Testis (tissue), 3 donors: Measurements from ENCODE around the gene IRF7. TPM values are rescaled to one million over a fixed set of nuclear protein-coding genes. Genes with fewer than 3 reads are reported as not detected.

Experiments used
- DNase-seq: peaks from one replicate; pipeline ENCODE4 v3.0.0-alpha.2; 2019
- H3K27ac ChIP-seq, 2 donors: fragments of 200-600 bp; sonication (generic); one replicate each; pipeline ENCODE4 v1.5.1; 2019
- H3K27me3 ChIP-seq: fragments of 200-600 bp; sonication (generic); one replicate; pipeline ENCODE4 v1.5.1; 2019
- H3K36me3 ChIP-seq: fragments of 200-600 bp; sonication (generic); one replicate; pipeline ENCODE4 v1.5.1; 2017; ENCODE audit warnings: low read depth; ENCODE audit errors: missing control alignments
- H3K4me1 ChIP-seq: fragments of 200-600 bp; sonication (generic); one replicate; pipeline ENCODE4 v1.5.1; 2019
- H3K4me3 ChIP-seq, 2 donors: fragments of 200-600 bp; sonication (generic); one replicate each; pipeline ENCODE4 v1.5.1; 2017 to 2019
- H3K9me3 ChIP-seq: fragments of 200-600 bp; sonication (generic); one replicate; pipeline ENCODE4 v1.5.1; 2017
- POLR2A ChIP-seq: fragments of 450-650 bp; IDR thresholded peaks from one replicate; pipeline ENCODE4 v1.6.1; 2017; ENCODE audit warnings: antibody characterized with exemption, mild to moderate bottlenecking, moderate library complexity
- WGBS, 2 donors: methylation state at CpG; one replicate each; pipeline ENCODE4 v1.1.5; 2018; 5-methylcytosine and 5-hydroxymethylcytosine counted together
- intact Hi-C: fragments of 100-400 bp; cut with DNase I; formaldehyde crosslinking; loops from one replicate; pipeline ENCODE4 v1.15.1; 2023; ENCODE audit warnings: low total_unique reads
- polyA plus RNA-seq: library from polyadenylated mRNA; stranded (reverse); fragments of 350-450 nt; fragmentation: Illumina TruSeq; extraction: RNeasy Lipid Tissue Mini Kit (QIAGEN cat#74804); gene quantifications from one replicate; pipeline ENCODE4 v1.2.3, GENCODE V29; 2014; ENCODE audit warnings: low read depth, low replicate concordance; ENCODE audit not compliant: insufficient read depth
- total RNA-seq, 2 donors: library from RNA; depleted of rRNA; stranded (reverse); fragments of >200 nt; gene quantifications; one replicate each; pipeline ENCODE4 v1.2.3, GENCODE V29; 2016
- TF ChIP-seq, protein P1 (sequence below), 3 experiments: fragments of 450-650 bp in 2 of 3; fragments of 200-600 bp in 1 of 3; sonication (generic) in 1 of 3; IDR thresholded peaks; one replicate each; pipeline ENCODE4 v1.5.1; 2016 to 2019; ENCODE audit warnings: antibody characterized with exemption in 3 of 3, mild to moderate bottlenecking in 2 of 3, moderate library complexity in 1 of 3

IRF7 gene
- total and polyA plus RNA-seq, 3 donors from 2014 or later: 9.9 to 30.1 (median 13.0) TPM

DNA sequence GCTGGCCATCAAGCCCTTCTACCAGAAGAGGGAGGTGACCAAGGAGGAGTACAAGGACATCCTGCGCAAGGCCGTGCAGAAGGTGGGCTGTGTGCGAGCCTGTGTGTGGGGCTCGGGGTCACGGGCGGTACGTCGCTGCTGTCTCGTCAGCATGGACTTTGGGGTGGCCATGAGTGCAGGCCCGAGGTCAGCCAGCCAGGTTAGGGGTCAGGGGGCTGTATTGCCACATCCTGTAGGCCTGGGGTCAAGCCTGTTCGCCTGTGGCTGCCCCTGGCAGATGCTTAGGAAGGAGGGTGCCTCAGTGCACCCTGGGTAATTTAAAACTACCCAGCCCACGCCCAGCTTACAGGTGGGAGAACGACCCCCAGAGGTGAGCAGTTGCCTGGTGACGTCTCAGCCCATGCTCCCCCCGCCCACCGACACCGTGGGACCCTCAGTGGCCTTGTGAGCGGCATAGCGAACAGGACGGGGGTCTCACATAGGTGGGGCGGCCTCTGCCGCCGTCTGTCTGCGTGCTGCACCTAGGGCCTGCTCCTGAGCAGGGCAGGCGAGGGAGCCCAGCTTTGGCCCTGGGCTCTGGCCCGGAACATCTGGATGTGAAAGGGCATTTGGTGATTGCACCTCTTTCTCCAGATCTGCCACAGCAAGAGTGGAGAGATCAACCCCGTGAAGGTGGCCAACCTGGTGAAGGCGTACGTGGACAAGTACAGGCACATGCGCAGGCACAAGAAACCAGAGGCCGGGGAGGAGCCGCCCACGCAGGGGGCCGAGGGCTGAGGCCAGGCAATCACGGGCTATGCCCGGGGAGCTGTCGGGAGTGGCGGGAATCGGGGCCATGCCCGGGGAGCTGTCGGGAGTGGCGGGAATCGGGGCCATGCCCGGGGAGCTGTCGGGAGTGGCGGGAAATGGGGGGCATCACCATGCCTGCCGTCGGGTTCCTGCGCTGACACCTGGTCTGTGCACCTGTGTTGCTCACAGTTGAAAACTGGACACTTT lies 4.5 kb downstream of the IRF7 start:
- DNase-seq: peak; percentile 55
- intact Hi-C loops: no loop called here
- no peaks in the 10 kb centered on the region for H3K36me3 ChIP-seq

DNA sequence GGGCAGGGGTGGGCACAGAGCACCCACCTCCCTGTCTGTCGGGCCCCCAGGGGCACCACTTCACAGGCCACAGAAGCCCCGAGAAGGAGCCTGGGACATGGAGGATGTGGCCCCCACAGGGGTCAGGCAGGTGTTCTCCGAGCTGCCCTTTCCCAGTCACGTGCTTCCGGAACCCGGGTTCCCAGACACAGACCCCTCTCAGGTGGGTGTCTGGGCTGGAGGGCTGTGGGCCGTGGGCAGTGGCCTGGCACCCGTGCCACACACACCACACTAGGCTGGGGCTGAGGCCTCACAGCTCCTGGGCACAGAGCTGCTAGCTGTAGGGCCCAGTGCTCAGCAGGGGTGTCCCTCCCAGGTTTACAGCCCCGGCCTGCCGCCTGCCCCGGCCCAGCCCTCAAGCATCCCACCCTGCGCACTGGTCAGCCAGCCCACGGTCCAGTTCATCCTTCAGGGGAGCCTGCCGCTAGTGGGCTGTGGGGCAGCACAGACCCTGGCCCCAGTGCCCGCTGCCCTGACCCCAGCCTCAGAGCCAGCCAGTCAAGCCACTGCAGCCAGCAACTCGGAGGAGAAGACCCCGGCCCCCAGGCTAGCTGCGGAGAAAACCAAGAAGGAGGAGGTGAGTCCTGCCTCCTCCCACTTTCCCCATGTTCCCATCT lies 5.5 kb downstream of the IRF7 start:
- intact Hi-C loops: no loop called here
- DNase-seq: no peak
- H3K9me3 ChIP-seq: no peaks in the 10 kb centered on the region
- H3K27ac ChIP-seq: no peak overlapping the region
- 88 to 94% methylated on average over 6 to 18 of the region's 18 CpGs for WGBS, 2 donors
- H3K4me3 ChIP-seq: no peak overlapping the region
- TF ChIP-seq, protein P1, sequence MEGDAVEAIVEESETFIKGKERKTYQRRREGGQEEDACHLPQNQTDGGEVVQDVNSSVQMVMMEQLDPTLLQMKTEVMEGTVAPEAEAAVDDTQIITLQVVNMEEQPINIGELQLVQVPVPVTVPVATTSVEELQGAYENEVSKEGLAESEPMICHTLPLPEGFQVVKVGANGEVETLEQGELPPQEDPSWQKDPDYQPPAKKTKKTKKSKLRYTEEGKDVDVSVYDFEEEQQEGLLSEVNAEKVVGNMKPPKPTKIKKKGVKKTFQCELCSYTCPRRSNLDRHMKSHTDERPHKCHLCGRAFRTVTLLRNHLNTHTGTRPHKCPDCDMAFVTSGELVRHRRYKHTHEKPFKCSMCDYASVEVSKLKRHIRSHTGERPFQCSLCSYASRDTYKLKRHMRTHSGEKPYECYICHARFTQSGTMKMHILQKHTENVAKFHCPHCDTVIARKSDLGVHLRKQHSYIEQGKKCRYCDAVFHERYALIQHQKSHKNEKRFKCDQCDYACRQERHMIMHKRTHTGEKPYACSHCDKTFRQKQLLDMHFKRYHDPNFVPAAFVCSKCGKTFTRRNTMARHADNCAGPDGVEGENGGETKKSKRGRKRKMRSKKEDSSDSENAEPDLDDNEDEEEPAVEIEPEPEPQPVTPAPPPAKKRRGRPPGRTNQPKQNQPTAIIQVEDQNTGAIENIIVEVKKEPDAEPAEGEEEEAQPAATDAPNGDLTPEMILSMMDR (IDR thresholded peaks at IDR 0.05): no peak
- no peak for TF ChIP-seq POLR2A
- H3K27me3 ChIP-seq: no peaks in the 10 kb centered on the region
- H3K36me3 ChIP-seq: no peaks in the 10 kb centered on the region
- peaks cover 29% of the 10 kb centered on the region for H3K4me1 ChIP-seq

More for the DNA sequence above, 4.5 kb downstream of the IRF7 start:
- TF ChIP-seq, protein P1 (IDR thresholded peaks at IDR 0.05): no peak
- TF ChIP-seq POLR2A: no peak
- peaks cover 25% of the 10 kb centered on the region for H3K4me1 ChIP-seq
- H3K4me3 ChIP-seq: no peak overlapping the region
- no peak overlapping the region for H3K27ac ChIP-seq
- no peaks in the 10 kb centered on the region for H3K27me3 ChIP-seq
- H3K9me3 ChIP-seq: no peaks in the 10 kb centered on the region
- 70 to 86% methylated on average over 27 to 49 of the region's 49 CpGs for WGBS, 2 donors

DNA sequence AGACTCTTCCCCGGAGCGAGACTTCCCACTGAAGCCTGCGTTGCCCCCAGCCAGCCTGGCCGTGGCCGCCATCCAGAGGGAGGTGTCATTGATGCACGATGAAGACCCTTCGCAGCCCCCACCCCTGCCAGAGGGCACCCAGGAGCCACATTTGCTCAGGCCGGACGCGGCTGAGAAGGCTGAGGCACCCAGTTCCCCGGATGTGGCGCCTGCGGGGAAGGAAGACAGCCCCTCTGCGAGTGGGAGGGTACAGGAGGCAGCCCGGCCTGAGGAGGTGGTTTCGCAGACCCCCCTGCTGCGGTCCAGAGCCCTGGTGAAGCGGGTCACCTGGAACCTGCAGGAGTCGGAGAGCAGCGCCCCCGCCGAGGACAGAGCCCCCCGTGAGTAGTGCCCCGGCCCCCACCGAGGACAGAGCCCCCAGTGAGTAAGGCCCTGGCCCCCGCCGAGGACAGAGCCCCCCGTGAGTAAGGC lies 6.4 kb downstream of the IRF7 start:
- no peak for TF ChIP-seq POLR2A
- peak overlapping the region in 1 of 2 donors; percentile 8 for H3K27ac ChIP-seq
- 93 to 95% methylated on average over 11 to 28 of the region's 28 CpGs for WGBS, 2 donors
- peaks cover 20% of the 10 kb centered on the region for H3K4me1 ChIP-seq
- no peak overlapping the region for H3K4me3 ChIP-seq
- intact Hi-C loops: no loop called here
- H3K9me3 ChIP-seq: no peaks in the 10 kb centered on the region
- no peaks in the 10 kb centered on the region for H3K36me3 ChIP-seq
- no peak for DNase-seq
- H3K27me3 ChIP-seq: no peaks in the 10 kb centered on the region

GRCh38 chr11:608791-609251 lies 6.9 kb downstream of the IRF7 start:
- TF ChIP-seq, protein P1 (IDR thresholded peaks at IDR 0.05): no peak
- 47 to 77% methylated on average over 16 to 28 of the region's 28 CpGs for WGBS, 2 donors
- H3K36me3 ChIP-seq: no peaks in the 10 kb centered on the region
- no peaks in the 10 kb centered on the region for H3K9me3 ChIP-seq
- H3K27me3 ChIP-seq: no peaks in the 10 kb centered on the region
- no peak overlapping the region for H3K4me3 ChIP-seq
- peaks cover 15% of the 10 kb centered on the region for H3K4me1 ChIP-seq
- intact Hi-C loops: no loop called here
- H3K27ac ChIP-seq: peak overlapping the region in 1 of 2 donors; percentile 8
- DNase-seq: peak; percentile 48
